Adipocyte (in vitro differentiated cells): Measurements from ENCODE around the gene KIF21B.
"Not testable (repeated sequence)": the region's sequence is repeated elsewhere in the genome, so short reads cannot be mapped to it uniquely, and the experiment has no call there.

ENCODE experiments used
- DNase-seq: peaks from one replicate; pipeline ENCODE4 v3.0.0-alpha.2; 2015; ENCODE audit warnings: low read depth
- H3K27me3 ChIP-seq: replicated peaks from 2 replicates; pipeline ENCODE4 v1.7.0; 2013; ENCODE audit warnings: mild to moderate bottlenecking, low read length, moderate library complexity; ENCODE audit not compliant: control insufficient read depth, insufficient read depth
- H3K36me3 ChIP-seq: 2 replicates; pipeline ENCODE4 v1.7.0; 2013; ENCODE audit warnings: low read length, mild to moderate bottlenecking, moderate library complexity; ENCODE audit not compliant: control insufficient read depth, insufficient read depth, severe bottlenecking
- H3K4me1 ChIP-seq: 2 replicates; pipeline ENCODE4 v1.7.0; 2013; ENCODE audit warnings: mild to moderate bottlenecking, low read length, moderate library complexity; ENCODE audit not compliant: control insufficient read depth, insufficient read depth
- H3K4me3 ChIP-seq: 2 replicates; pipeline ENCODE4 v1.7.0; 2013; ENCODE audit warnings: mild to moderate bottlenecking, low read length, moderate library complexity
- H3K9ac ChIP-seq: 2 replicates; pipeline ENCODE4 v1.7.0; 2013; ENCODE audit warnings: mild to moderate bottlenecking, low read length, moderate library complexity
- H3K9me3 ChIP-seq: 2 replicates; pipeline ENCODE4 v1.7.0; 2013; ENCODE audit warnings: mild to moderate bottlenecking, low read length, moderate library complexity; ENCODE audit not compliant: control insufficient read depth

The KIF21B gene

DNA sequence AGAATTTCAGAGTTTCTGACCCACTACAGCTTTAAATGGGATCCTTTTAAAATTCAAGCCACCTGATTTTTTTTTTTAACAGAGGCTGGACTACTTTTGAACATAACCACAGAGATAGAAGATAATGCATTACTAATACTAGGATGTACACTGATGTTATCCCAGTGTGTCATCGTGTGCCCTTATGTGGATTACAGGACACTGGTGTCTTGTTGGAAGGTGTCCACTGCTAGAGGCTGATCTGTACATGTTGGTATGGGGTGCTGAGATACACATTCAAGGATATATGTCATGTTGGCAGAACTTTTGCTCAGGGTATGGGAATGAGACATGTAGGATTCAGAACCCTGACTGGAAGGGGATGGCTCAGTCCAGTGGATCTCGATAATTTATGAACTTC, 72.5 kb downstream of the KIF21B start:
- DNase-seq: no peak
- Histone ChIP-seq H3K36me3 (no peaks in the 10 kb centered on the region), H3K9me3 (peaks cover 21% of the 10 kb centered on the region), H3K4me3 (no peak overlapping the region), H3K27me3 (peaks cover 23% of the 10 kb centered on the region), H3K4me1 (no peaks in the 10 kb centered on the region), H3K9ac (no peak overlapping the region)

DNA sequence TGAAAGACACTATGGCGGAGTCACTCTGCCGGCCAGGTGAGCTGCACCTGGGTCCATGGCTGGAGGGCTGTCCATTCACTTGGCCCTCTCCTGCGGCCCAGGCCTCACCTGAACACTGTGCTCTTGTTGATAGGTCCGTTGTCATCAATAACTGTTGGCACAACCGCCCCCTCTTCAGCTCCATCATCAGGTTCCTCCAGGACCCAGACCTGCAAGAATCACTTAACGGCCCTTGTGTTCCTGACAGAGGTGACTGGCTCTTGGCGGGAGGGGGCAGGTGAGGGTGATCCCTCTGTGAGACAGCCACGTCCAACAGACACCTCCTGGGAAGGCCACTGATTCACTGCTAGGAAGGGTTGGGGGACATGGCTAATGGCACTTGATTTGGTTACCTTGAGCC, 73.9 kb downstream of the KIF21B start:
- H3K4me3 ChIP-seq: no peak overlapping the region
- H3K9me3 ChIP-seq: peaks cover 25% of the 10 kb centered on the region
- no peak overlapping the region for H3K9ac ChIP-seq
- H3K36me3 ChIP-seq: no peaks in the 10 kb centered on the region
- peaks cover 24% of the 10 kb centered on the region for H3K27me3 ChIP-seq
- H3K4me1 ChIP-seq: no peaks in the 10 kb centered on the region
- no peak for DNase-seq

DNA sequence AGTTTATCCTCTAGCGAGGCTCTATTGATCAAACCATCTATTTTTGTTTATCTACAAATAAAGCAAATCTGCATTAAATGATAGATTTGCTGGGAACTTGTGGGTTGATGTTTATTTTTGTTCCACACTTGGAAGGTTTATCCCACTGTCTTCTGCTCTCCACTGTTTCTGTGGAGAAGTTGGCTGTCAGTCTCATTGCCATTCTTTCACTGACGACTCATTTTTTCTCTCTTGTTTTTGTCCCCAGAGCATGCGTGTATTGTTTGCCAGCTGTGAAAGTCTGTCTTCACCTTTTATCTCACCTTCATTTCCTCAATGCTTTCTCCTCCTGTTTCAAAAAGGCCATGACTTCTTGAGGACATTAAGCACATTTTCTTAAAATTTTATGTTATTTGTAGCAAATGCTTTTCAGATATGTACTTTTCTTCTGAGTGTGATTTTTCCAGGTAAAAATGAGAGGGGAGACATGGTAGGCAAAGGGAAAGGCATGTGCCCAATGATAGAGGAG, 76.4 kb downstream of the KIF21B start:
- Histone ChIP-seq H3K4me3 (no peak overlapping the region), H3K4me1 (no peaks in the 10 kb centered on the region), H3K27me3 (peaks cover 13% of the 10 kb centered on the region), H3K9me3 (peaks cover 27% of the 10 kb centered on the region), H3K36me3 (no peaks in the 10 kb centered on the region), H3K9ac (no peak overlapping the region)
- no peak for DNase-seq

DNA sequence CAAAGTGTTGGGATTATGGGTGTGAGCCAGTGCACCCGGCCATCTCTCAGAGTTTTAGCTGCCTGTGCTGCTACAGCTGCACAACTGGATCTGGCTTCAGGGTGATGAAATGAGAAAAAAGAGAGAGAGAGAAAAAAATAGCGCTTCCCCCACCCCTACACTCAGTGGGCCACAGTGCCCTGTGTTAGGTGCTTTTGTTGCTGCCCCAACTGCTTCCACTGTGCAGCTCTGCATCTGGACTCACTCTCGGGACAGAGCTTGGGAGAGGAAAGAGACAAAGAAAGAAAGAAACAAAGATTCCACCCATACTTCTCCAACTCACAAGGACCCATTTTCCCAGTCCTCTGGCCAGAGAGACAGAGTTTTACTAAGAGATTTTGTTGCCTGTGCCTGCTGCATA, 78.4 kb downstream of the KIF21B start:
- Histone ChIP-seq H3K36me3 (no peaks in the 10 kb centered on the region), H3K9ac (no peak overlapping the region), H3K4me1 (no peaks in the 10 kb centered on the region), H3K9me3 (peaks cover 42% of the 10 kb centered on the region), H3K27me3 (peaks cover 13% of the 10 kb centered on the region), H3K4me3 (no peak overlapping the region)
- no peak for DNase-seq

DNA sequence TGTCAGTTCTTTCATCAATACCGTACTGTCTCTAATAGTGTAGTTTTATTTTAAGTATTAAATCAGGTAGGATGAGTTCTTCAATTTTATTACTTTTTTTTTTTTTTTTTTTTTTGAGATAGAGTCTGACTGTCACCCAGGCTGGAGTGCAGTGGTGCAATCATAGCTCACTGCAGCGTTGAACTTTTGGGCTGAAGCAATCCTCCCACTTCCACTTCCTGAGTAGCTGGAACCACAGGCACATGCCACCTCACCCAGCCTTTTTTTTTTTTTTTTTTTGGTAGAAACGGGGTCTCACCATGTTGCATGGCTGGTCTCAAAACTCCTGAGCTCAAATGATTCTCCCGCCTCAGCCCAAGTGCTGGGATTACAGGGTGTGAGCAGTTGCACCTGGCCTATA, 84.6 kb downstream of the KIF21B start:
- H3K36me3 ChIP-seq: no peaks in the 10 kb centered on the region
- DNase-seq: no peak
- no peaks in the 10 kb centered on the region for H3K4me1 ChIP-seq
- peaks cover 17% of the 10 kb centered on the region for H3K9me3 ChIP-seq
- H3K4me3 ChIP-seq: no peak overlapping the region
- peaks cover 14% of the 10 kb centered on the region for H3K27me3 ChIP-seq
- H3K9ac ChIP-seq: no peak overlapping the region

DNA sequence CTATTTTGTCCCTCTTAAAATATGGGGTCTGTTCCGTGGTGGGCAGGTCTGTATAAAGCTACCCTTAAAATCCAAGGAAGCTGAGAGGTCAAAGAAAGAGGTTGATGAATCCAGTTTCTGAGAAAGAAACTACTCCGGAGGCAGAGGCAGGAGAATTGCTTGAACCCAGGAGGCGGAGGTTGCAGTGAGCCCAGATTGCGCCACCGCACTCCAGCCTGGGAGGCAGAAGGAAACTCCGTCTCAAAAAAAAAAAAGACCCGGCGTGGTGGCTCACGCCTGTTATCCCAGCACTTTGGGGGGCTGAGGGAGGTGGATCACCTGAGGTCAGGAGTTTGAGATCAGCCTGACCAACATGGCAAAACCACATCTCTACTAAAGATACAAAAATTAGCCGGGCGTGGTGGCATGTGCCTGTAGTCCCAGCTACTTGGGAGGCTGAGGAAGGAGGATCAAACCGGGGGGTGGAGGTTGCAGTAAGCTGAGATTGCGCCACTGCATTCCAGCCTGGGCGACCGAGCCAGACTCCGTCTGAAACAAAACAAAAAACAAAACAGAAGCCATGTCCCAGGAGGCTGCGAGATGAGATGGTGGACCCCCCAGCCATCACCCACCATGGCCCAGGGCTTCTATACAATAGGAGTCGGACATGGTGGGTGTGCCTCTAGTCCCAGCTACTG, 88.1 kb downstream of the KIF21B start:
- not testable (repeated sequence) for H3K4me3 ChIP-seq, H3K9ac ChIP-seq, DNase-seq, H3K36me3 ChIP-seq, H3K4me1 ChIP-seq, H3K9me3 ChIP-seq
- peaks cover 25% of the 10 kb centered on the region for H3K27me3 ChIP-seq

DNA sequence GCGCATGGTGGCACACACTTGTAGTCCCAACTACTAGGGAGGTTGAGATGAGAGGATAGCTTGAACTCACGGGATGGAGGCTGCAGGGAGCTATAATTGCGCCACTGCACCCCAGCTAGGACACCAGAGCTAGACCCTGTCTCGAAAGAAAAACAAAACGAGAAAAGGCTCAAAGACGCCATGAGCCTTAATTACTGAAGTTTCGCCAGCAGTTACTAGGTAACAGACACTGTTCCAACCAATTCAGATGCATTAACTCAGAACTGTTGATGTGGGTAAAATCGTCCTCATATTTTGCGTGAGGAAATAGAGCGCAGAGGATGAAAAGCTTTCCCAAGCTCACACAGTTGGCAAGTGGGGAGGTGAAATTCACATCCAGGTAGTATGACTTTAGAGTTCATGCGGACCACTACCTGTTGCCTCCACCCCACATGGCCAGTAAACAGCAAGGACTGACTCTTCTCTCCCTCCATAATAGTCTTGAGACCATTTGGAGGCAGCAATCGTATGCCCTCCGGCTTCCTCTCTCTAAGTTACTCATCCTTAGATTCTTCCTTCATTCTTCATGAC, 88.8 kb downstream of the KIF21B start:
- DNase-seq: no peak
- Histone ChIP-seq H3K4me3 (no peak overlapping the region), H3K27me3 (peaks cover 25% of the 10 kb centered on the region), H3K9ac (no peak overlapping the region), H3K36me3 (no peaks in the 10 kb centered on the region), H3K4me1 (no peaks in the 10 kb centered on the region), H3K9me3 (peaks cover 9% of the 10 kb centered on the region)

DNA sequence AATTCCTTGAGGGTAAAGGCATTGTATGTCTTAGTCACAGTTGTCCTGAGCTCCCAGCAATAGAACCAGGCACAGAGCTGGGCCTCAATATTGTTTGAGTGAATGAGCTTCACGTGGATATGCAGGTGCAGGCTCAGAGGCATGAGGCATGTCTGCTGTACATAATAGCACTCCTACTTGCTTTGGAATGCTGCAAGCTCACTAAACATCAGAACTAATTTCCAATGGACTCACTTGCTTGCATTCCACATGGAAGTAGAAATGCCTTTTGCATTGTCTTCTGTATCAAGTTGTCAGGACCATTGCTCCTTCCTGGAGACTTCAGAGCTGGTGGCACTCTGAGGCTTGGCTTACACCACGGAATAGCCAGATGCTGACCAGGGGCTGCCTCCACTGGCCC, 91.7 kb downstream of the KIF21B start:
- no peak for DNase-seq
- Histone ChIP-seq H3K9me3 (peaks cover 9% of the 10 kb centered on the region), H3K4me3 (no peak overlapping the region), H3K4me1 (no peaks in the 10 kb centered on the region), H3K27me3 (peaks cover 30% of the 10 kb centered on the region), H3K9ac (no peak overlapping the region), H3K36me3 (no peaks in the 10 kb centered on the region)

DNA sequence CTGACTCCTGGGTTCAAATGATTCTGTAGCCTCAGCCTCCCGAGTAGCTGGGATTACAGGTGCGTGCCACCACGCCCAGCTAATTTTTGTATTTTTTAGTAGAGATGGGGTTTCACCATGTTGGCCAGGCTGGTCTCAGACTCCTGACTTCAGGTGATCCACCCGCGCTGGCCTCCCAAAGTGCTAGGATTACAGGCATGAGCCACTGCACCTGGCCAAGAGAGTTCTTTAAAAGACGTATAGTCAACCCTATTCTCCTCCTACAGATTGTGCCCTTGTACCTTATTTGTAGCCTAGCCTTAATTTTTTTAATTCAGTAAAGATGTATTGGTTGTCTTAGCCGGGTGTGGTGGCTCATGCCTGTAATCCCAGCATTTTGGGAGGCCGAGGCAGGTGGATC, 93.2 kb downstream of the KIF21B start:
- H3K9ac ChIP-seq, DNase-seq, H3K4me1 ChIP-seq, H3K9me3 ChIP-seq, H3K36me3 ChIP-seq, H3K4me3 ChIP-seq: not testable (repeated sequence)
- peaks cover 27% of the 10 kb centered on the region for H3K27me3 ChIP-seq

DNA sequence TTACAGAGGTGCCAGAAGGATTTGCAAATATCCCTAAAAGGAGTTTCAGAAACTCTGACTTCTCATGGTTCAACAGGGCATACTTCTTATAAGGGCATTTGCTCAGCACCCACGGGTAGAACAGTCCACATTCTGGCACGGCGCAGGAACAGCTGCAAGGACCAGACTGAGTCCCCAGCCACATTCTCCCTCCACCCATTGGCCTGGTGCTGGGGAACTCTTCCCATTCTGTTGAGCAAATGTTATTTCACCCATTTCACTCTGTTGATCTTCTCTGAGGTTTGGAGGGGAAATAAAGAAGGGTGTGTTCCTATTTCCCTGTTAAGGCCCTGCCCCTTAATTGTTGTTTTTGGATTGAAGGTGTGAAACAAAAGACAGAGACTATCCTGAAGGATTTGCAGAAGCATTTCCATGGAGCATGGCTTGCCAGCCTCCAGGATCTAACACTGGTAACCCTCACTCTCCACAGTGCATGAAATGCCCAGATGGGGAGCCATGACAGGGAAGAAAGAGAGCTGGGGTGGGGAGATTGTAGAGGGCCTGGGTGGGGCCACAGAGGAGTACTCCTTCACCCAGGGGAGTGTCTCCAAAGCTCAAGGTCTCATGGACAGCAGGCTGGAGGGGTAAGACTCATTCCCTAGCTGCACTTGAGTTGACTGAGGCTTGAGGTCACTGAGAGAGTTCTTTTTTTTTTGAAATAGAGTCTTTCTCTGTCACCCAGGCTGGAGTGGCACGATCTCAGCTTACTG, 93.8 kb downstream of the KIF21B start:
- H3K9me3 ChIP-seq: peaks cover 9% of the 10 kb centered on the region
- no peak overlapping the region for H3K9ac ChIP-seq
- H3K27me3 ChIP-seq: peaks cover 22% of the 10 kb centered on the region
- H3K4me1 ChIP-seq: no peaks in the 10 kb centered on the region
- H3K4me3 ChIP-seq: no peak overlapping the region
- no peak for DNase-seq
- H3K36me3 ChIP-seq: no peaks in the 10 kb centered on the region

DNA sequence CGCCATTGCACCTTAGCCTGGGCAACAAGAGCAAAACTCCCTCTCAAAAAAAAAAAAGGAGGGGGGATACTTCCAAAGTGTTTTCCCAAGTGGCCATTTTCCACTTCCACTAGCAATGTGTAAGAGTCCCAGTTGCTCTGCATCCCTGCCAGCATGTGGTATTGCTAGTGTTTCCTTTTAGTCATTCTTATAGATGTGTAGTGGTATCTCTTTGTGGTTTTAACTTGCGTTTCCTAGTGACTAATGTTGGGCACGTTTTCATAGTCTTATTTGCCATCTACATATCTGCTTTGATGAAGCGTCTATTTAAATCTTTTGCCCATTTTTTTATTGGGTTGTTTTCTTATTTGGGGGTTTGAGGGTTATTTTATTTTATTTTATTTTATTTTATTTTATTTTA, 97.7 kb downstream of the KIF21B start:
- H3K4me3 ChIP-seq: no peak overlapping the region
- no peaks in the 10 kb centered on the region for H3K4me1 ChIP-seq
- H3K27me3 ChIP-seq: peaks cover 13% of the 10 kb centered on the region
- no peaks in the 10 kb centered on the region for H3K36me3 ChIP-seq
- H3K9me3 ChIP-seq: peaks cover under 1% of the 10 kb centered on the region
- H3K9ac ChIP-seq: no peak overlapping the region
- no peak for DNase-seq
